ENCODE measurements around the gene ATP5PD. TPM values are rescaled to one million over a fixed set of nuclear protein-coding genes. Genes with fewer than 3 reads are reported as not detected.
A peak's percentile ranks its signal among the peaks of the same experiment; 100 is the strongest.

The ATP5PD gene
- total and polyA plus RNA-seq, 2 of the 13 experiments (the other 11 are each of a cell fraction or from before 2014, with no cell fraction given): 158 to 428 TPM

DNA sequence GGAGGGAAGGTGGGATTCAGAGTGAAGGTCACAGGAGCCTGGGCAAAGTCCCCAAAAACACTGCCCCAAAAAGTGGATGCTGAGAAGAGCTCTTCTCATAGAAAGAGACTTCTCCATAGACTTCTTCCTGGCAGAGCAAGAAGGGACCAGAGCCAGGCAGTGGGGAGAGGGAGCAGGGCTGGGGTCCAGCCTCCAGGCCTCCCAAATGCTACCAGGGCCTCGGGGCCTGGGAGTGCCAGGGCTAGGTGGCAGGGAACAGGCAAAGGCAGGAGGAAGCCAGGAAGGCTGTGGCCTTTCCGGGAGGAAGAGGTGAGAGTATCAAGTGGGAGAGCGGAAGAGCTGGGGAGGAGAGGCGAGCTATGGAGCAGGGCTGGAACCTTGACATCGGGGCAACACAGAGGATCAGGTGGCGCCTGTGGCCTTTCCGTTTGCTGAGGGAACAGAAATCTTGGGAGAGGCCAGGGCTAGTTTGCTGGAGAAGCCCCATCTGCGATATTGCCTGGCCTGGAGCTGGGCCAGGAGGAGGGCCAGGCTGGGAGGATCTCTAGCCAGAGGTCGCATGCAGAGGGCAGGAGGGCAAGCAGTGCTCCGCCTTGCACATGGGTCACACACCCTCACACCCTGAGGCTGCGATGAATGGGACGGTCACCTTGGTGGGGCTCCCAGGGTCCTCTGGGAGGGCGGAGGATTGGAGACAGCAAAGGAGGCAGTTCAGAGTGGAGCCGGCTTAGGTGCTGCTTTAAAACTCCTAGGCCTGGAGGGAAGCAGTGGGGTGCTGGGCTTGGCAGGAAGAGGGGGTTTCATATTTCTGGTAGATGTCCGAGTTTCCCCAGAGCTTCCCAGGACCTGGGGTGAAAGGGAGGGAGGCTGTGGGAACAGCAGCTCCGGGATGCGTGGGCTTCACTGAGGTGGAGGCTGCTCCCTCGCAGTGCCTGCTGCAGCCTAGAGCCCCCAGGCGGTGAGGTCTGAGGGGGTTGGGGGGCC, 44.4 kb upstream of the ATP5PD start (continued):
- TF ChIP-seq, protein P1, sequence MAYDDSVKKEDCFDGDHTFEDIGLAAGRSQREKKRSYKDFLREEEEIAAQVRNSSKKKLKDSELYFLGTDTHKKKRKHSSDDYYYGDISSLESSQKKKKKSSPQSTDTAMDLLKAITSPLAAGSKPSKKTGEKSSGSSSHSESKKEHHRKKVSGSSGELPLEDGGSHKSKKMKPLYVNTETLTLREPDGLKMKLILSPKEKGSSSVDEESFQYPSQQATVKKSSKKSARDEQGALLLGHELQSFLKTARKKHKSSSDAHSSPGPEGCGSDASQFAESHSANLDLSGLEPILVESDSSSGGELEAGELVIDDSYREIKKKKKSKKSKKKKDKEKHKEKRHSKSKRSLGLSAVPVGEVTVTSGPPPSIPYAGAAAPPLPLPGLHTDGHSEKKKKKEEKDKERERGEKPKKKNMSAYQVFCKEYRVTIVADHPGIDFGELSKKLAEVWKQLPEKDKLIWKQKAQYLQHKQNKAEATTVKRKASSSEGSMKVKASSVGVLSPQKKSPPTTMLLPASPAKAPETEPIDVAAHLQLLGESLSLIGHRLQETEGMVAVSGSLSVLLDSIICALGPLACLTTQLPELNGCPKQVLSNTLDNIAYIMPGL (CRISPR knock-in tag; IDR thresholded peaks at IDR 0.05; ENCODE audit: borderline replicate concordance in 1 of 2, low read depth in 1 of 2): peak in 1 of 2 experiments; percentile 60; a peak in 1 of 4 replicates
- TF ChIP-seq DR1 (CRISPR knock-in tag; IDR thresholded peaks at IDR 0.05) (no peak), WIZ (CRISPR knock-in tag; IDR thresholded peaks at IDR 0.05) (no peak), ISX (CRISPR knock-in tag; conservative IDR thresholded peaks at IDR 0.05) (no peak), ZSCAN9 (CRISPR knock-in tag; IDR thresholded peaks at IDR 0.05; ENCODE audit: borderline replicate concordance) (peak; percentile 63; the same call in 1 of the 2 replicates), ATF7 (IDR thresholded peaks at IDR 0.05) (no peak), ATF7 (CRISPR knock-in tag; IDR thresholded peaks at IDR 0.05) (no peak), ZFP37 (CRISPR knock-in tag; IDR thresholded peaks at IDR 0.05; ENCODE audit: borderline replicate concordance) (no peak), TEAD3 (CRISPR knock-in tag; optimal IDR thresholded peaks at IDR 0.05; ENCODE audit: borderline replicate concordance) (peak; percentile 36), LCORL (IDR thresholded peaks at IDR 0.05) (no peak), LCORL (CRISPR knock-in tag; IDR thresholded peaks at IDR 0.05) (peak; percentile 82; the same call in 1 of the 2 replicates), MAFK (conservative IDR thresholded peaks at IDR 0.05 in 1 of 2, IDR thresholded peaks at IDR 0.05 in 1 of 2; ENCODE audit: low read length in 2 of 2) (no peak), ZNF331 (CRISPR knock-in tag; IDR thresholded peaks at IDR 0.05) (peak; percentile 58; the same call in 1 of the 2 replicates), RARA (CRISPR knock-in tag; IDR thresholded peaks at IDR 0.05) (peak; percentile 89), ZNF556 (CRISPR knock-in tag; IDR thresholded peaks at IDR 0.05; ENCODE audit: borderline replicate concordance) (no peak; the same call in 1 of the 2 replicates)
- TF ChIP-seq, protein P2, sequence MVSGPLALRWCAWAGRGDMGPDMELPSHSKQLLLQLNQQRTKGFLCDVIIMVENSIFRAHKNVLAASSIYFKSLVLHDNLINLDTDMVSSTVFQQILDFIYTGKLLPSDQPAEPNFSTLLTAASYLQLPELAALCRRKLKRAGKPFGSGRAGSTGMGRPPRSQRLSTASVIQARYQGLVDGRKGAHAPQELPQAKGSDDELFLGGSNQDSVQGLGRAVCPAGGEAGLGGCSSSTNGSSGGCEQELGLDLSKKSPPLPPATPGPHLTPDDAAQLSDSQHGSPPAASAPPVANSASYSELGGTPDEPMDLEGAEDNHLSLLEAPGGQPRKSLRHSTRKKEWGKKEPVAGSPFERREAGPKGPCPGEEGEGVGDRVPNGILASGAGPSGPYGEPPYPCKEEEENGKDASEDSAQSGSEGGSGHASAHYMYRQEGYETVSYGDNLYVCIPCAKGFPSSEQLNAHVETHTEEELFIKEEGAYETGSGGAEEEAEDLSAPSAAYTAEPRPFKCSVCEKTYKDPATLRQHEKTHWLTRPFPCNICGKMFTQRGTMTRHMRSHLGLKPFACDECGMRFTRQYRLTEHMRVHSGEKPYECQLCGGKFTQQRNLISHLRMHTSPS (CRISPR knock-in tag; IDR thresholded peaks at IDR 0.05; ENCODE audit: low read depth): peak; percentile 55
- TF ChIP-seq, protein P3, sequence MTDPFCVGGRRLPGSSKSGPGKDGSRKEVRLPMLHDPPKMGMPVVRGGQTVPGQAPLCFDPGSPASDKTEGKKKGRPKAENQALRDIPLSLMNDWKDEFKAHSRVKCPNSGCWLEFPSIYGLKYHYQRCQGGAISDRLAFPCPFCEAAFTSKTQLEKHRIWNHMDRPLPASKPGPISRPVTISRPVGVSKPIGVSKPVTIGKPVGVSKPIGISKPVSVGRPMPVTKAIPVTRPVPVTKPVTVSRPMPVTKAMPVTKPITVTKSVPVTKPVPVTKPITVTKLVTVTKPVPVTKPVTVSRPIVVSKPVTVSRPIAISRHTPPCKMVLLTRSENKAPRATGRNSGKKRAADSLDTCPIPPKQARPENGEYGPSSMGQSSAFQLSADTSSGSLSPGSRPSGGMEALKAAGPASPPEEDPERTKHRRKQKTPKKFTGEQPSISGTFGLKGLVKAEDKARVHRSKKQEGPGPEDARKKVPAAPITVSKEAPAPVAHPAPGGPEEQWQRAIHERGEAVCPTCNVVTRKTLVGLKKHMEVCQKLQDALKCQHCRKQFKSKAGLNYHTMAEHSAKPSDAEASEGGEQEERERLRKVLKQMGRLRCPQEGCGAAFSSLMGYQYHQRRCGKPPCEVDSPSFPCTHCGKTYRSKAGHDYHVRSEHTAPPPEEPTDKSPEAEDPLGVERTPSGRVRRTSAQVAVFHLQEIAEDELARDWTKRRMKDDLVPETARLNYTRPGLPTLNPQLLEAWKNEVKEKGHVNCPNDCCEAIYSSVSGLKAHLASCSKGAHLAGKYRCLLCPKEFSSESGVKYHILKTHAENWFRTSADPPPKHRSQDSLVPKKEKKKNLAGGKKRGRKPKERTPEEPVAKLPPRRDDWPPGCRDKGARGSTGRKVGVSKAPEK (CRISPR knock-in tag; IDR thresholded peaks at IDR 0.05; ENCODE audit: borderline replicate concordance): peak; percentile 80; the same call in 1 of the 2 replicates
- TF ChIP-seq, protein P4, sequence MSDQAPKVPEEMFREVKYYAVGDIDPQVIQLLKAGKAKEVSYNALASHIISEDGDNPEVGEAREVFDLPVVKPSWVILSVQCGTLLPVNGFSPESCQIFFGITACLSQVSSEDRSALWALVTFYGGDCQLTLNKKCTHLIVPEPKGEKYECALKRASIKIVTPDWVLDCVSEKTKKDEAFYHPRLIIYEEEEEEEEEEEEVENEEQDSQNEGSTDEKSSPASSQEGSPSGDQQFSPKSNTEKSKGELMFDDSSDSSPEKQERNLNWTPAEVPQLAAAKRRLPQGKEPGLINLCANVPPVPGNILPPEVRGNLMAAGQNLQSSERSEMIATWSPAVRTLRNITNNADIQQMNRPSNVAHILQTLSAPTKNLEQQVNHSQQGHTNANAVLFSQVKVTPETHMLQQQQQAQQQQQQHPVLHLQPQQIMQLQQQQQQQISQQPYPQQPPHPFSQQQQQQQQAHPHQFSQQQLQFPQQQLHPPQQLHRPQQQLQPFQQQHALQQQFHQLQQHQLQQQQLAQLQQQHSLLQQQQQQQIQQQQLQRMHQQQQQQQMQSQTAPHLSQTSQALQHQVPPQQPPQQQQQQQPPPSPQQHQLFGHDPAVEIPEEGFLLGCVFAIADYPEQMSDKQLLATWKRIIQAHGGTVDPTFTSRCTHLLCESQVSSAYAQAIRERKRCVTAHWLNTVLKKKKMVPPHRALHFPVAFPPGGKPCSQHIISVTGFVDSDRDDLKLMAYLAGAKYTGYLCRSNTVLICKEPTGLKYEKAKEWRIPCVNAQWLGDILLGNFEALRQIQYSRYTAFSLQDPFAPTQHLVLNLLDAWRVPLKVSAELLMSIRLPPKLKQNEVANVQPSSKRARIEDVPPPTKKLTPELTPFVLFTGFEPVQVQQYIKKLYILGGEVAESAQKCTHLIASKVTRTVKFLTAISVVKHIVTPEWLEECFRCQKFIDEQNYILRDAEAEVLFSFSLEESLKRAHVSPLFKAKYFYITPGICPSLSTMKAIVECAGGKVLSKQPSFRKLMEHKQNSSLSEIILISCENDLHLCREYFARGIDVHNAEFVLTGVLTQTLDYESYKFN (CRISPR knock-in tag; conservative IDR thresholded peaks at IDR 0.05): peak; percentile 69
